Kidney glomerular epithelial cell (primary cell): ENCODE measurements around the gene SLC5A2.

Experiments
- DNase-seq: peaks from one replicate; lab custom pipeline; 2025; lab: John Stamatoyannopoulos, UW

SLC5A2 gene

GRCh38 chr16:31459687-31460581, 23.0 kb upstream of the SLC5A2 start:
- peak; percentile 97 for DNase-seq

GRCh38 chr16:31460582-31461002, 22.3 kb upstream of the SLC5A2 start:
- DNase-seq = peak; percentile 11

- DNase-seq = no peak
Observed at GRCh38 chr16:31461201-31461920, 21.6 kb upstream of the SLC5A2 start.

DNA sequence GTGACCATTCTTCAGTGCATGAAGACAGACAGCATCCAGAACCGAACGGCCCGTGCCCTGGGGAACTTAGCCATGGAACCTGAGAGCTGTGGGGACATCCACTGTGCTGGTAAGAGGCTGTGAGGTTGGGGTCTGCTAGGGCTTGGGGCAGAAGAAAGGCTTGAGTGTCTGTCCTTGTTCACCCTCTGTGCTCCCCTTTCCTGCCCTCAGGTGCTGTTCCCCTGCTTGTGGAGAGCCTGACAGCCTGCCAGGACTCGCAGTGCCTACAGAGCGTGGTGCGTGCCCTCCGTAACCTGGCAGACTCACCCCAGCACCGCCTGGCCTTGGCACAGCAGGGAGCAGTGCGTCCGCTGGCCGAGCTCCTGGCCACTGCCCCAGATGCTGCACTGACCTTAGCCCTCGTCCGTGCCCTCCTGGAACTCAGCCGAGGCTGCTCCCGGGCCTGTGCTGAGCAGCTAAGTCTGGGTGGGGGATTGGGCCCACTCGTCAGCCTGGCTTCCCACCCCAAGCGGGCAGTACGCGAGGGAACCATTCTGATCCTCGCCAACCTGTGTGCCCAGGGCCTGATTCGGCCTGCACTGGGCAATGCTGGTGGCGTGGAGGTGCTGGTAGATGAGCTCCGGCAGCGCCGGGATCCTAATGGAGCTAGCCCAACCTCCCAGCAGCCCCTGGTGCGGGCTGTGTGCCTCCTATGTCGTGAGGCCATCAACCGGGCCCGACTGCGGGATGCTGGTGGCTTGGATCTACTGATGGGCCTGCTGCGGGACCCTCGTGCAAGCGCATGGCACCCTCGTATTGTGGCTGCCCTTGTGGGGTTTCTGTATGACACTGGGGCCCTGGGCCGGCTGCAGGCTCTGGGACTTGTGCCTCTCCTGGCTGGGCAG, 20.8 kb upstream of the SLC5A2 start:
- no peak for DNase-seq

GRCh38 chr16:31464348-31464769, 18.6 kb upstream of the SLC5A2 start:
- no peak for DNase-seq

GRCh38 chr16:31464781-31465260, 18.1 kb upstream of the SLC5A2 start:
- no peak for DNase-seq

DNA sequence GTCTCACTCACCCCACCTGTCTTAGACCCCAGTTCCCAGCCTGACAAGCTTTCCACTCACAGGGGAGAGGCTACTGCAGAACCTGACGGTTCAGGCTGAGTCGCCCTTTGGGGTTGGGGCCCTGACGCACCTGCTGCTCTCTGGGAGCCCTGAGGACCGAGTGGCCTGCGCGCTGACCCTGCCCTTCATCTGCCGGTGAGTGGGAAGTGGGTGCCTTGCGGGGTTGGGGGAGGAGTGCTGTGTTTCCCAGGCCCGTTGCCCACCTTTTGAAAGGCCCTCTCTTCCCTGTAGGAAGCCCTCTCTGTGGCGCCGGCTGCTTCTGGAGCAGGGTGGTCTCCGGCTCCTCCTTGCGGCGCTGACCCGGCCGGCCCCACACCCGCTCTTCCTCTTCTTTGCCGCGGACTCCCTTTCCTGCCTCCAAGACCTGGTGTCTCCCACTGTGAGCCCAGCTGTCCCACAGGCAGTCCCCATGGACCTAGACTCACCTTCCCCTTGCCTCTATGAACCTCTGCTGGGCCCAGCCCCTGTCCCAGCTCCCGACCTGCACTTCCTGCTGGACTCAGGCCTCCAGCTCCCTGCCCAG, 17.0 kb upstream of the SLC5A2 start:
- no peak for DNase-seq

- DNase-seq = no peak
Observed at GRCh38 chr16:31466381-31466841, 16.5 kb upstream of the SLC5A2 start.

- no peak for DNase-seq
Observed at GRCh38 chr16:31467151-31467773, 15.7 kb upstream of the SLC5A2 start.

DNA sequence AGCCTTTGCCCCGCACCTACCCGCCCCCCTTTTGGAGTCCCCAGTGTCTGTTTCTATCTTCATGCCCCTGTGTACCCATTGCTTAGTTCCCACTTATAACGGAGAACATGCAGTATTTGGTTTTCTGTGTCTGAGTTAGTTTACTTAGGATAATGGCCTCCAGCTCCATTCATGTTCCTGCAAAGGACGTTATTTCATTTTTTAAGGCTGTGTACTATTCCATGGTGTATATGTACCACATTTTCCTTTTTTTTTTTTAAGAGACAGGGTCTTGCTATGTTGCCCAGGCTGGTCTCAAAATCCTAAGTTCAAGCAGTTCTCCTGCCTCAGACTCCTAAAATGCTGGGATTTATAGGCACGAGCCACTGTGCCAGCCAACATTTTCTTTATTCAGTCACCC, 15.1 kb upstream of the SLC5A2 start:
- no peak for DNase-seq

GRCh38 chr16:31470615-31471014, 12.3 kb upstream of the SLC5A2 start:
- no peak for DNase-seq

GRCh38 chr16:31471241-31471874, 11.6 kb upstream of the SLC5A2 start:
- no peak for DNase-seq

DNA sequence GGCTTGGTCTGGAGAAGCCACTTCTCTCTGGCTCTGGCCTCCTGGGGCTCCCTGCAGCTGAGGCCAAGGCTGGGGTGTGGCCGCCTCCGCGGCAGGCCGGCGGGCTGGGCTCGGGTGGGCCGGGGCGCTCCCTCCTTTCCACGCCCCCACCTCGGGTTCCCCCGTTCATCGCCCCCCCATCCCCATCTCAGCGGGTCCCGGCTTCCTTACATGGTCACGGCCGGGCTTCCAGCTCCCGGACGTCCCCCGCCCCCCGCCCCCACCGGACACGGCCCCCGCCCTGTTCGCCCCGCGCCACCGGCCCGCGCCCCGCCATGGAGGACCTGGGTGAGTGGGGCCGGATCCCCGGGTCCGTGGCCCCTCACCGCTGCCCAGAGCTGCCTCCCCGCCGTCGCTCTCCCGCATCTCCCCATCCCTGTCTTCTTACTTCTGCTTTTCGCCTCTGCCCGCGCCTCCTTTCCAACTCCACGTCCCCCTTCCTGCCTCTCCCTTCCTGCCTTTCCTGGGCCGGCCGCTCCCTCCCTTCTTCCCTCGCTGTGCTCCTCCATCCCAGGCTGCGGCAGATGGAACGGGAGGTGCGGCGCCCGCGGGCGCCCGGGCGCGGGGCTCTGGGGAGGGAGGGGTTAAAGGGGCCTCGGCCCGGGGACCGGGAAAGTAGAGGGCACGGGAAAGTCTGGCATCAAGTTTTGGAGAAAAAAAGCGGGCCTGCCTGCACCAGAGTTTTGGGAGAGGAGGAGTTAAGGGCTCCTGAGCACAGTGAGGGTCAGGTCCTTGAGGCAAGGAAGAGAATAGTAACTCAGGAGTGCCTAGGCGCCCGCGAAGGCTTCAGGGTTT, 10.8 kb upstream of the SLC5A2 start, which contains the start of gene TGFB1I1:
Gene TGFB1I1 (plus strand): TSS at position 278 of the 834 bp plus-strand sequence. CDS start 37 bp downstream, at position 315.
- DNase-seq = peak; percentile 36

- DNase-seq = peak; percentile 77
Observed at GRCh38 chr16:31472709-31473203, 10.2 kb upstream of the SLC5A2 start.

- no peak for DNase-seq
Observed at GRCh38 chr16:31473264-31473984, 9.5 kb upstream of the SLC5A2 start.

DNA sequence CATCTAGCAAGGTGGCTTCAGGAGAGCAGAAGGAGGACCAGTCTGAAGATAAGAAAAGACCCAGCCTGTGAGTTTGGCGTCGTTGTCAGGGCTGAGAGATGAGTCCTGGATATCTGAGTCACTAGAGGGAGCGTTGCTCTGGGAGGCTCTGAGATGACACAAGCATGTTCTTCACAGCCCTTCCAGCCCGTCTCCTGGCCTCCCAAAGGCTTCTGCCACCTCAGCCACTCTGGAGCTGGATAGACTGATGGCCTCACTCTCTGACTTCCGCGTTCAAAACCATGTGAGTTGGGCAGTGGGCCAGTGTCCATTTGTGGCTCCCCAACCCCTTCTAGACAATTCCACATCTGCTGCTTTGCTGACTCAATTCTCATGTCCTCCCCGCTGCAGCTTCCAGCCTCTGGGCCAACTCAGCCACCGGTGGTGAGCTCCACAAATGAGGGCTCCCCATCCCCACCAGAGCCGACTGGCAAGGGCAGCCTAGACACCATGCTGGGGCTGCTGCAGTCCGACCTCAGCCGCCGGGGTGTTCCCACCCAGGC, 8.7 kb upstream of the SLC5A2 start:
- no peak for DNase-seq

DNA sequence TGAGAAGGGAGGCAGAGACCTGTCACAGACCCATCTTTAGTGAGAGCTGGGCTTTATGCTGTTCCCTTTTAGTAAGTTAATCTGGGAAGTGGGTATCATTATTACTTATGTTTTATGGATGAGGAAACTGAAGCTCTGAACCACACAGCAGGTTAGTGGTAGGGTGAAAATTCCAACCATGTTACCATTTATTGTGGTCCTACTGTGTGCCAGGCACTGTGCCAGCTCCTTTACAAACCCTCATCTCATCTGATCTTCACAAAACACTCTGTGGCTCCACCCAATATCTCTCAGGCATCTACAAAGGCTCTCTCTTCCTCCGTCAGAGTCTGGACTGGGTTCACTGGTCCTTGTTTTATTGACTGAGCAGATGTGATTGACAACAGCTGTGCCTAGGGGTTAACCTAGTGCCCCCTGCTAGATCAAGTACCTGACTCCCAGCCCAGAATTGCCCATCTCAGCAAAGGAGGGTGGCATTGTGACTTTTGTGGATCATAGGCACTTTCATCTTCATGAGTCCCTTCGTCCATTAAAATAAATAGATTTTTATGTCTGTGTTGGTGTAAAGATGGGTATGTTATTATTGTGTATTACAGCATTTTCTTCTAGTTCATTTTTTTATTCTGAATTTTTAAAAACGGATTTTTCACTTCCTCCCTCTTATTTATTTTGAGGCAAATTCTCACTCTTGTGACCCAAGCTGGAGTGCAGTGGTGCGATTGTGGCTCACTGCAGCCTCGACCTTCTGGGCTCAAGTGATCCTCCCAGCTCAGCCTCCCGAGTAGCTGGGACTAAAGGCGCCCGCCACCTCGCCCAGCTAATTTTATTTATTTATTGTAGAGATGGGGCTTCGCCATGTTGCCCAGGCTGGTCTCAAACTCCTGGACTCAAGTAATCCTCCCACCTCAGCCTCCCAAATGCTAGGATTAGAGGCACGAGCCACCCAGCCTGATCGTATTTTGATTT, 7.9 kb upstream of the SLC5A2 start:
- DNase-seq = no peak
